Astrocyte (in vitro differentiated cells and primary cell): Measurements from ENCODE around the gene GNAI3. TPM values are rescaled to one million over a fixed set of nuclear protein-coding genes. Genes with fewer than 3 reads are reported as not detected.
A peak's percentile ranks its signal among the peaks of the same experiment; 100 is the strongest.

Experiments
- DNase-seq: peaks from one replicate; pipeline ENCODE4 v3.0.0-alpha.2; 2010; ENCODE audit warnings: low read depth
- FAIRE-seq: peaks from 2 replicates; lab custom pipeline; 2011; peaks lifted over from hg19 to GRCh38; lab: Jason Lieb, UNC
- H2AFZ ChIP-seq: 2 replicates; pipeline ENCODE4 v1.6.0; 2012; ENCODE audit warnings: low read depth, low read length, inconsistent platforms
- H3K27ac ChIP-seq: 2 replicates; pipeline ENCODE4 v1.5.1; 2011; ENCODE audit warnings: low read depth, low read length, inconsistent platforms
- H3K27me3 ChIP-seq: 2 replicates; pipeline ENCODE4 v1.6.0; 2011; ENCODE audit warnings: low read length, inconsistent platforms; ENCODE audit not compliant: insufficient read depth
- H3K36me3 ChIP-seq: 2 replicates; pipeline ENCODE4 v1.5.1; 2011; ENCODE audit warnings: low read length, inconsistent platforms; ENCODE audit not compliant: insufficient read depth
- H3K4me1 ChIP-seq: 2 replicates; pipeline ENCODE4 v1.5.1; 2011; ENCODE audit warnings: low read length, inconsistent platforms; ENCODE audit not compliant: insufficient read depth
- H3K4me2 ChIP-seq: 2 replicates; pipeline ENCODE4 v1.6.0; 2012; ENCODE audit warnings: low read length, inconsistent platforms
- H3K4me3 ChIP-seq: 2 replicates; pipeline ENCODE4 v1.5.1; 2011; ENCODE audit warnings: low read depth, mild to moderate bottlenecking, low read length, inconsistent platforms; ENCODE audit not compliant: insufficient read depth
- H3K79me2 ChIP-seq: 2 replicates; pipeline ENCODE4 v1.6.0; 2012; ENCODE audit warnings: mild to moderate bottlenecking, low read length, inconsistent platforms; ENCODE audit not compliant: insufficient read depth
- H3K9ac ChIP-seq: 2 replicates; pipeline ENCODE4 v1.6.0; 2012; ENCODE audit warnings: mild to moderate bottlenecking, low read length, inconsistent platforms
- H3K9me3 ChIP-seq: 2 replicates; pipeline ENCODE4 v1.5.1; 2012; ENCODE audit warnings: low read depth, mild to moderate bottlenecking, low read length, inconsistent platforms; ENCODE audit not compliant: insufficient read depth
- H4K20me1 ChIP-seq: 2 replicates; pipeline ENCODE4 v1.6.0; 2012; ENCODE audit warnings: low read length, inconsistent platforms; ENCODE audit not compliant: insufficient read depth
- H3K27ac Mint-ChIP-seq: one replicate; pipeline ENCODE4 v1.8.0; 2021; ENCODE audit warnings: mild to moderate bottlenecking, mixed read lengths; ENCODE audit not compliant: unreplicated experiment
- H3K27me3 Mint-ChIP-seq: one replicate; pipeline ENCODE4 v1.8.0; 2021; ENCODE audit warnings: low read depth, mixed read lengths; ENCODE audit not compliant: unreplicated experiment
- H3K36me3 Mint-ChIP-seq: one replicate; pipeline ENCODE4 v1.8.0; 2021; ENCODE audit warnings: low read depth, mixed read lengths; ENCODE audit not compliant: unreplicated experiment
- H3K4me1 Mint-ChIP-seq: one replicate; pipeline ENCODE4 v1.8.0; 2021; ENCODE audit warnings: low read depth, mixed read lengths; ENCODE audit not compliant: unreplicated experiment
- H3K4me3 Mint-ChIP-seq: one replicate; pipeline ENCODE4 v1.8.0; 2021; ENCODE audit warnings: mild to moderate bottlenecking, moderate library complexity, mixed read lengths; ENCODE audit not compliant: unreplicated experiment
- H3K9me3 Mint-ChIP-seq: one replicate; pipeline ENCODE4 v1.8.0; 2021; ENCODE audit warnings: mild to moderate bottlenecking, mixed read lengths; ENCODE audit not compliant: unreplicated experiment
- CTCF ChIP-seq: IDR thresholded peaks from 2 replicates; pipeline ENCODE4 v1.5.1; 2011; ENCODE audit warnings: low read depth, mild to moderate bottlenecking, inconsistent platforms, low read length, moderate library complexity; ENCODE audit not compliant: insufficient read depth
- EZH2 ChIP-seq: IDR thresholded peaks from 2 replicates; pipeline ENCODE4 v1.6.1; 2012; ENCODE audit warnings: mild to moderate bottlenecking, low read length, inconsistent platforms; ENCODE audit not compliant: insufficient read depth
- total RNA-seq: library from RNA; stranded (reverse); gene quantifications from 2 replicates; pipeline ENCODE4 v1.2.1, GENCODE V29; 2021

The GNAI3 gene
- total RNA-seq, 1 donor from 2014 or later = 16.1 TPM

GRCh38 chr1:109625601-109626560 lies 77.5 kb downstream of the GNAI3 start:
- no peaks in the 10 kb centered on the region for H3K27me3 ChIP-seq
- H3K36me3 ChIP-seq = peaks cover 16% of the 10 kb centered on the region
- peaks cover 33% of the 10 kb centered on the region for H3K4me1 ChIP-seq
- H3K79me2 ChIP-seq = peaks cover 61% of the 10 kb centered on the region
- peaks cover 29% of the 10 kb centered on the region for H3K4me1 Mint-ChIP-seq
- H3K4me2 ChIP-seq = no peak overlapping the region
- FAIRE-seq = no peak
- H3K27ac ChIP-seq = no peak overlapping the region
- TF ChIP-seq CTCF = no peak
- no peak for TF ChIP-seq EZH2
- H3K9me3 ChIP-seq = no peaks in the 10 kb centered on the region
- no peak overlapping the region for H3K9ac ChIP-seq
- peaks cover 89% of the 10 kb centered on the region for H4K20me1 ChIP-seq
- no peak overlapping the region for H3K4me3 ChIP-seq
- no peaks in the 10 kb centered on the region for H3K27me3 Mint-ChIP-seq
- H3K36me3 Mint-ChIP-seq = peaks cover 27% of the 10 kb centered on the region
- no peak overlapping the region for H2AFZ ChIP-seq
- peak overlapping the region; percentile 69 for H3K27ac Mint-ChIP-seq
- no peak for DNase-seq
- peaks cover 2% of the 10 kb centered on the region for H3K9me3 Mint-ChIP-seq
- no peak overlapping the region for H3K4me3 Mint-ChIP-seq

GRCh38 chr1:109626682-109627408 lies 78.4 kb downstream of the GNAI3 start:
- H3K27me3 Mint-ChIP-seq = no peaks in the 10 kb centered on the region
- peaks cover 30% of the 10 kb centered on the region for H3K36me3 Mint-ChIP-seq
- Histone ChIP-seq H3K9me3 (no peaks in the 10 kb centered on the region), H3K9ac (no peak overlapping the region), H3K4me2 (no peak overlapping the region), H3K27me3 (no peaks in the 10 kb centered on the region), H3K36me3 (peaks cover 23% of the 10 kb centered on the region), H4K20me1 (peaks cover 89% of the 10 kb centered on the region), H3K4me1 (peaks cover 28% of the 10 kb centered on the region), H2AFZ (no peak overlapping the region), H3K27ac (no peak overlapping the region), H3K79me2 (peaks cover 51% of the 10 kb centered on the region), H3K4me3 (no peak overlapping the region)
- FAIRE-seq (no peak), DNase-seq (no peak)
- H3K9me3 Mint-ChIP-seq = peaks cover 2% of the 10 kb centered on the region
- no peak overlapping the region for H3K27ac Mint-ChIP-seq
- H3K4me1 Mint-ChIP-seq = peaks cover 31% of the 10 kb centered on the region
- no peak overlapping the region for H3K4me3 Mint-ChIP-seq
- TF ChIP-seq EZH2 (no peak), CTCF (no peak)
